Karpas-422 (cell line): ENCODE measurements around the gene TTYH1. TPM values are rescaled to one million over a fixed set of nuclear protein-coding genes. Genes with fewer than 3 reads are reported as not detected.

Experiments used
- DNase-seq: peaks from one replicate; pipeline ENCODE4 v3.0.0-alpha.2; 2015
- H2AFZ ChIP-seq: fragments of 200-600 bp; sonication (generic); 2 replicates; pipeline ENCODE4 v1.6.1; 2014; ENCODE audit warnings: antibody characterized with exemption, low read length, mixed read lengths
- H3K27ac ChIP-seq: fragments of 200-600 bp; sonication (generic); 2 replicates; pipeline ENCODE4 v1.5.1; 2014; ENCODE audit warnings: mild to moderate bottlenecking, low read length, moderate library complexity
- H3K27me3 ChIP-seq: fragments of 200-600 bp; sonication (generic); 2 replicates; pipeline ENCODE4 v1.6.1; 2014; ENCODE audit warnings: low read length, mixed read lengths
- H3K36me3 ChIP-seq: fragments of 200-600 bp; sonication (generic); 2 replicates; pipeline ENCODE4 v1.6.1; 2014; ENCODE audit warnings: low read length, mixed read lengths; ENCODE audit not compliant: insufficient read depth
- H3K4me1 ChIP-seq: fragments of 200-600 bp; sonication (generic); 2 replicates; pipeline ENCODE4 v1.6.1; 2014; ENCODE audit warnings: mild to moderate bottlenecking, low read length, mixed read lengths
- H3K4me2 ChIP-seq: fragments of 200-600 bp; sonication (generic); 2 replicates; pipeline ENCODE4 v1.6.1; 2014; ENCODE audit warnings: low read length, low read depth, mild to moderate bottlenecking; ENCODE audit not compliant: poor library complexity, severe bottlenecking
- H3K4me3 ChIP-seq: fragments of 200-600 bp; sonication (generic); 2 replicates; pipeline ENCODE4 v1.5.1; 2014; ENCODE audit warnings: mild to moderate bottlenecking, antibody characterized with exemption, low read length, mixed read lengths
- H3K79me2 ChIP-seq: fragments of 200-600 bp; sonication (generic); 2 replicates; pipeline ENCODE4 v1.6.1; 2014; ENCODE audit warnings: mild to moderate bottlenecking, low read length, mixed read lengths
- H3K9ac ChIP-seq: fragments of 200-600 bp; sonication (generic); 2 replicates; pipeline ENCODE4 v1.6.0; 2014; ENCODE audit warnings: low read length
- H3K9me2 ChIP-seq: fragments of 200-600 bp; sonication (generic), shearing (Covaris generic); replicated peaks from 2 replicates; pipeline ENCODE4 v1.6.0; 2014; ENCODE audit warnings: mild to moderate bottlenecking, low read length, moderate library complexity; ENCODE audit not compliant: insufficient read depth
- H3K9me3 ChIP-seq: fragments of 300-700, 200-600 bp; sonication (generic); 2 replicates; pipeline ENCODE4 v1.6.1; 2014; ENCODE audit warnings: low read length, mixed read lengths
- H4K20me1 ChIP-seq: fragments of 200-600 bp; sonication (generic); 2 replicates; pipeline ENCODE4 v1.6.1; 2014; ENCODE audit warnings: mild to moderate bottlenecking, antibody characterized with exemption, low read length, low read depth; ENCODE audit not compliant: insufficient read depth
- total RNA-seq: library from RNA; depleted of rRNA; stranded (reverse); fragments of >200 nt; shearing (Covaris generic); gene quantifications from 2 replicates; pipeline ENCODE4 v1.2.3, GENCODE V29; 2014; ENCODE audit warnings: low replicate concordance

Gene TTYH1
- total RNA-seq, 1 experiment from 2014 or later, result not detected

DNA sequence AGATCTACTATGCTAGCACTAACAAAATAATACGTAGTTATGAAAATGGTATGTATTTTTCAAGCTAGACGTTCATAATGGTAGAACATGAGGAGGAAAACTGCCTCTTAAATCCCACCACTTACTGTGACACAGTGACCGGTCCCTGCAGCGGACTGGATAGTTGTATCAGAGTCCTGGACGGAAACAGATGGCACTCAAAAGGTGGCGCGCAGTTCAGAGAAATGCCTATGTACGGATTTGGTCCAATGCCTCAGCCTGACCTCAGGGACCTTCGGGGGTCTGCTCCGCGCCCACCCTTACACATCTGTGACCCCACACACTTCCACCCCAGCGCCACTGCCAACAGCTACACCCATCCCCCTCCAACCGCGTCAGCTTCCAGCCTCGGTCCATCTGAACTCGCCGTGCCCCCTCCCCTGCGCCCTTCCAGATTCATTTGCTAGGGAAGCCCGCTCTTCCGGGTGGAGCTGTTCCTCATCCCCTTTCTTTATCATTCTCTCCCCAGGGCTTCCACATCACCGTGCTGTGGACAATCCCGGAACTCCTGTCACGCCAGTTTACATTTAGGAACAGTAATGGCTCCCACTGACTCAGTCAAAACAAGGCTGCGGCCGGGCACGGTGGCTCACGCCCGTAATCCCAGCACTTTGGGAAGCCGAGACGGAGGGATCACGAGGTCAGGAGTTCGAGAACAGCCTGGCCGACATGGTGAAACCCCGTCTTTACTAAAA lies 32.9 kb downstream of the TTYH1 start:
- peaks cover 21% of the 10 kb centered on the region for H3K4me1 ChIP-seq
- H2AFZ ChIP-seq, result peak overlapping the region; percentile 51
- no peaks in the 10 kb centered on the region for H3K27me3 ChIP-seq
- H3K27ac ChIP-seq, result peak overlapping the region; percentile 70
- peaks cover 35% of the 10 kb centered on the region for H3K36me3 ChIP-seq
- peaks cover 66% of the 10 kb centered on the region for H3K79me2 ChIP-seq
- H3K9ac ChIP-seq, result peak overlapping the region; percentile 93
- peak overlapping the region; percentile 95 for H3K4me3 ChIP-seq
- H3K4me2 ChIP-seq, result peak overlapping the region; percentile 99
- peaks cover 38% of the 10 kb centered on the region for H4K20me1 ChIP-seq
- no peaks in the 10 kb centered on the region for H3K9me3 ChIP-seq
- peak; percentile 72 for DNase-seq
- no peaks in the 10 kb centered on the region for H3K9me2 ChIP-seq

DNA sequence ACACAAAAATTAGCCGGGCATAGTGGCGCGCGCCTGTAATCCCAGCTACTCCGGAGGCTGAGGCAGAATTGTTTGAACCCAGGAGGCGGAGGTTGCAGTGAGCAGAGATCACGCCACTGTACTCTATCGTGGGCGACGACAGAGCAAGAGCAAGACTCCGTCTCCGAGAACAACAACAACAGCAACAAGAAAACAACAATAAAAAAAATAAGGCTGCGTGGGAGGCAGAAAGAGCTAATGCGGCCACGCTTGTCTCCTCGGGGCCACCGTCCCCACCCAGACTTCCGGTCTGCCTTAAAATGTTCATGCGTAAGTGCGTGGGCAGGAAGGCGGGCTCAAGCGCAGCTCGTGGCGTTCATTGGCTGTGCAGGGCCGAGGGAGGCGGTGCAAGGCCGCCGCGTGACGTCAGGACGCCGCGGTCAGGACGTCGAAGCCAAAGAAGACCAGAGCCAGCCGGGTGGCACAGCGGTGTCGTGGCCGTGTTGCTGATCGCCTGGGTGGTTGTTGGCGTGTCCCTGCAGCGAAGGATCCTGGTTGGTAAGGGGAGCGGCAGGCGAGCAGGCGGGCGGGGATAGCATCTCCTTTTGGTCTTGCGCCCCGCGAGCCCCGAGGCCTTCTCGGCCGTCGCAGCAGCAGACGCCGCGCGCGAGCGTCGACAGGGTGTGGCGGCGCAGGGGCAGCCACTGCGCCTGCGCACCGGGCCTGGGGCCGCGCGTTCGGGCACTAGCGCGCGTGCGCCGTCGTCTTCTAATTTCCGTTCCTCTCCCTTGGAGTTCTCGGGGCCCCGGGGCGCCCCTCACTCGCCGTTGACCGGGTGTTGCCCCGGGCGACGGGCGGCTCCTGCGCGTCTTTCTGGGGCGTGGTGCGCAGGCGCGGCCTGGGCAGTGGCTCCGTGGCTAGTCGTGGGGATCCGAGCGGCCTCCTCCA lies 33.8 kb downstream of the TTYH1 start, which contains the start of gene LENG8:
Gene LENG8 (plus strand): TSS at position 426 of the 927 bp plus-strand sequence. CDS start 2,146 bp downstream, outside the sequence.
- H3K4me3 ChIP-seq, result peak within 1 kb of the TSS; percentile 95
- H3K79me2 ChIP-seq, result peaks cover 75% of the 10 kb centered on the region
- H3K9me3 ChIP-seq, result no peaks in the 10 kb centered on the region
- peak within 1 kb of the TSS; percentile 99 for H3K4me2 ChIP-seq
- H2AFZ ChIP-seq, result peak within 1 kb of the TSS; percentile 51
- peak; percentile 100 for DNase-seq
- H3K9ac ChIP-seq, result peak within 1 kb of the TSS; percentile 93
- H3K9me2 ChIP-seq, result no peaks in the 10 kb centered on the region
- peaks cover 44% of the 10 kb centered on the region for H3K36me3 ChIP-seq
- peaks cover 46% of the 10 kb centered on the region for H4K20me1 ChIP-seq
- H3K27me3 ChIP-seq, result no peaks in the 10 kb centered on the region
- peak within 1 kb of the TSS; percentile 70 for H3K27ac ChIP-seq
- peaks cover 21% of the 10 kb centered on the region for H3K4me1 ChIP-seq

DNA sequence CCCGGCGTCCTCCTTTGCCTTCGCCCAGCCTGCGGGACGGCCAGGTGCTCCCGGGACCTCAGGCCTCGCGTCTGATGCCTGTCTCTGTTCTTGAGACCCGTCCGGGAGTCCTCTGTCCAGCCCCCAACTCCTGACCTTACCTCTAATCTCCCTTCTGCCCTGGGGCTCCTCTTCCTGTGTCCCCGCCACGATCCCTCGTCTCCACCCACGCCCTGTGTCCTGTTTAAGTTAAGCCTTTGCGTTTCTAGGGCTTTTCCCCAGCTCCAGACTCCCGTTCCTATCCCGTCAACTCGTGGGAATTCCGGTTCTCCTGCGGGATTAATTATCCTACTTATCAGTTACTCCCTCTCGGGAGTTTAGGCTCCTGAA lies 34.4 kb downstream of the TTYH1 start:
- peak overlapping the region; percentile 70; the same call in 1 of the 2 replicates for H3K27ac ChIP-seq
- H3K9me3 ChIP-seq, result no peaks in the 10 kb centered on the region
- no peak for DNase-seq
- peaks cover 76% of the 10 kb centered on the region for H3K79me2 ChIP-seq
- H3K27me3 ChIP-seq, result no peaks in the 10 kb centered on the region
- H3K9ac ChIP-seq, result peak overlapping the region; percentile 93
- peaks cover 52% of the 10 kb centered on the region for H4K20me1 ChIP-seq
- no peaks in the 10 kb centered on the region for H3K9me2 ChIP-seq
- peak overlapping the region; percentile 95 for H3K4me3 ChIP-seq
- H3K36me3 ChIP-seq, result peaks cover 50% of the 10 kb centered on the region
- H2AFZ ChIP-seq, result no peak overlapping the region
- peak overlapping the region; percentile 99 for H3K4me2 ChIP-seq
- H3K4me1 ChIP-seq, result peaks cover 21% of the 10 kb centered on the region

DNA sequence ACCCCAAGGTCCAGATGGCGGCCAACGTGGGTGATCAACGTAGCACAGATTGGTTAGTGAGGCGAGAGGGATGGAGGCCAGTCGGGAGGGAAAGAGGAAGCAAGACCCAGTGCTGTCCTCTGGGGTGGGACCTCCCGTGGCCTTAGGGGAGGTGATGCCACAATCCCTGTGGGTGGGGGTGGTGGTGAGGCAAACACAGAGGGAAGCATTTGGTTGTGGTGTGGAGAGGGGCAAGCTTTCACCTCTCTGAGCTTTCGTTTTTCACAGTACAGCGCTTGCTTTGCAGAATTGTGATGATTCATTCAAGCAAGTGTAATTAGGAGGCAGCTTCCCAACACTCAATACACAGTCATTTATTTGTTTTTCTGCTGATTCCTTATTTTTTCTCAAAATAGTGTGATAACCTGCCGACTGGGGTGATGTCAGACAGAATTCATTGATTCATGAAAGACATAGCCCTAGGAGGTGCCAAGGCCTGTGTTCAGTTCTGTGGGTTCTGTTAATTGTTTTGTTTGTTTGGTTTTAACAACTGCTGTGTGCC lies 36.1 kb downstream of the TTYH1 start:
- DNase-seq, result no peak
- no peaks in the 10 kb centered on the region for H3K9me2 ChIP-seq
- peaks cover 59% of the 10 kb centered on the region for H4K20me1 ChIP-seq
- peaks cover 54% of the 10 kb centered on the region for H3K36me3 ChIP-seq
- no peak overlapping the region for H3K9ac ChIP-seq
- no peaks in the 10 kb centered on the region for H3K27me3 ChIP-seq
- H3K4me1 ChIP-seq, result peaks cover 21% of the 10 kb centered on the region
- H3K4me3 ChIP-seq, result no peak overlapping the region
- H2AFZ ChIP-seq, result no peak overlapping the region
- no peak overlapping the region for H3K4me2 ChIP-seq
- H3K9me3 ChIP-seq, result no peaks in the 10 kb centered on the region
- peaks cover 71% of the 10 kb centered on the region for H3K79me2 ChIP-seq
- H3K27ac ChIP-seq, result no peak overlapping the region

DNA sequence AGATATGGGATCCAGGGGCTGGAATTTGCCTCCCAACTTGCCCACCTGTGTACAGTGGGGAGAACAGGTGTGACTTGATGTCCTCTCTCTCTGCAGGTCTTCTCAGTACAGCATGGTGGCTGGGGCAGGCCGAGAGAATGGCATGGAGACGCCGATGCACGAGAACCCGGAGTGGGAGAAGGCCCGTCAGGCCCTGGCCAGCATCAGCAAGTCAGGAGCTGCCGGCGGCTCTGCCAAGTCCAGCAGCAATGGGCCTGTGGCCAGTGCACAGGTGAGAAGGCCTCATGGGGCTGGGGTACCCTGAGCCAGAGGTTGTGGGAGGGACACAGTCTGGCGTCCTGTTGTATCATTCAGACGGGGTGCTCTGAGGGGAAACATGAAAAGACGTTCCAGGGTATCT lies 36.7 kb downstream of the TTYH1 start:
- DNase-seq, result no peak
- Histone ChIP-seq H3K27me3 (no peaks in the 10 kb centered on the region), H3K9me2 (no peaks in the 10 kb centered on the region), H3K79me2 (peaks cover 67% of the 10 kb centered on the region), H3K27ac (no peak overlapping the region), H4K20me1 (peaks cover 64% of the 10 kb centered on the region), H3K4me2 (no peak overlapping the region), H2AFZ (no peak overlapping the region), H3K9ac (no peak overlapping the region), H3K4me1 (peaks cover 21% of the 10 kb centered on the region), H3K36me3 (peaks cover 54% of the 10 kb centered on the region), H3K4me3 (no peak overlapping the region), H3K9me3 (no peaks in the 10 kb centered on the region)

DNA sequence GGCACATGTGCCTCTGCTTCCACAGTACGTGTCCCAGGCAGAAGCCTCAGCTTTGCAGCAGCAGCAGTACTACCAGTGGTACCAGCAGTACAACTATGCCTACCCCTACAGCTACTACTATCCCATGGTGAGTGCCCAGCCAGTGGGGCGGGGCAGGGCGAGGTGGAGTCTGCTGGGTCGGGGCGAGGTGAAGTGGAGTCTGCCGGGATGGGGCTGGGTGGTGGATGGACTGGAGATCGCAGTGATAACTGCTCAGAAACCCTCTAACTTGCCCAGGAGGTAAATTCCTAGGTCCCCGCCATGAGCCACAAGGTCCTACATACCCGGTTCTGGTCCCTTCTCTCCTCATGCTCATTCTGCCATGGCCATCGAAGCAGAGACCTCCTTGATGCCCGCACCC lies 37.4 kb downstream of the TTYH1 start:
- Histone ChIP-seq H3K4me3 (no peak overlapping the region), H3K9me3 (no peaks in the 10 kb centered on the region), H3K9me2 (no peaks in the 10 kb centered on the region), H2AFZ (no peak overlapping the region), H3K27ac (no peak overlapping the region), H4K20me1 (peaks cover 66% of the 10 kb centered on the region), H3K79me2 (peaks cover 61% of the 10 kb centered on the region), H3K4me2 (no peak overlapping the region), H3K4me1 (peaks cover 15% of the 10 kb centered on the region), H3K9ac (no peak overlapping the region), H3K36me3 (peaks cover 53% of the 10 kb centered on the region), H3K27me3 (no peaks in the 10 kb centered on the region)
- DNase-seq, result no peak

DNA sequence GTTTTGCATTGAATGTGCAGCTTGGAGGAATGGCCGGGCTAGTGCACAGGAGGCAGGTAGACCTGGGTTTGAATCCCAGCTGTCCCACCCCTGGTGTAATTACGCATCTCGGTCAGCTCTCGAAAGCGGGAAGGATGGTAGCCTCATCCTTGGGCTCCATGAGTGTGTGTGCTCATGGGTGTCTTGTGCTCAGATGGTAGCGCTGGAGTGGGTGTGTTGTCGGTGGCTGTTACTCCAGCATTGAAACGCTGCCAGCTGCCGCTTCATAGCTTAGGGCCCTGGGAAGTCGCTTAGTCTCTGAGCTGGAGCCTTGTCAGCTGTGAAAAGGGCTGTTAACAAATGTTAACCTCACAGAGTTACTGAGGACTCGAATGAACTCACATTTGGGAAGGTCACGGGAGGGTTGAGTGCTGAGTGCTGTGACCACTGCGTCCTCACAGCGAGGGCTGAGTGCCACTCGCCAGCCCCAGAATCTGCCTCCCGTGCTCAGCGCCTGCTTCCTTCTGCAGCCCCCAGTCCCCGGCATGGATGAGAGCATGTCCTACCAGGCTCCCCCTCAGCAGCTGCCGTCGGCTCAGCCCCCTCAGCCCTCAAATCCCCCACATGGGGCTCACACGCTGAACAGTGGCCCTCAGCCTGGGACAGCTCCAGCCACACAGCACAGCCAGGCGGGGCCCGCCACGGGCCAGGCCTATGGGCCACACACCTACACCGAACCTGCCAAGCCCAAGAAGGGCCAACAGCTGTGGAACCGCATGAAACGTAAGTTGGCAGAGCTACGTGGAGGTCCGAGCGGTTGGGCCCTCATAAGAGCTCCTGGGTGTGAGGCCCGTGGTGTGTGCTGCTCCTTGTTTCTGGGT lies 38.9 kb downstream of the TTYH1 start:
- Histone ChIP-seq H3K4me2 (no peak overlapping the region), H2AFZ (no peak overlapping the region), H3K4me3 (no peak overlapping the region), H4K20me1 (peaks cover 76% of the 10 kb centered on the region), H3K9me3 (no peaks in the 10 kb centered on the region), H3K36me3 (peaks cover 67% of the 10 kb centered on the region), H3K9me2 (no peaks in the 10 kb centered on the region), H3K27me3 (no peaks in the 10 kb centered on the region), H3K27ac (no peak overlapping the region), H3K79me2 (peaks cover 49% of the 10 kb centered on the region), H3K4me1 (peaks cover 13% of the 10 kb centered on the region), H3K9ac (no peak overlapping the region)
- DNase-seq, result no peak
